GM21515 (cell line): ENCODE results near the gene CCDC102A.
"Not testable (repeated sequence)": the region's sequence is repeated elsewhere in the genome, so short reads cannot be mapped to it uniquely, and the experiment has no call there.

Source experiments
- ATAC-seq: cut with Tn5 transposase; IDR thresholded peaks from one replicate; pipeline ENCODE4 v1.9.1; 2021; ENCODE audit not compliant: unreplicated experiment

Gene CCDC102A

GRCh38 chr16:57503366-57503765 lies 33.0 kb downstream of the CCDC102A start:
- no peak for ATAC-seq

GRCh38 chr16:57502048-57502775 lies 34.2 kb downstream of the CCDC102A start:
- ATAC-seq = no peak

GRCh38 chr16:57501492-57501891 lies 34.9 kb downstream of the CCDC102A start:
- no peak for ATAC-seq

- no peak for ATAC-seq
Observed at GRCh38 chr16:57500578-57501111, 35.7 kb downstream of the CCDC102A start.

- not testable (repeated sequence) for ATAC-seq
Observed at GRCh38 chr16:57499941-57500340, 36.4 kb downstream of the CCDC102A start.

GRCh38 chr16:57498031-57498430 lies 38.3 kb downstream of the CCDC102A start:
- ATAC-seq = no peak

- no peak for ATAC-seq
Observed at GRCh38 chr16:57497121-57497520, 39.2 kb downstream of the CCDC102A start.

GRCh38 chr16:57493767-57494166 lies 42.6 kb downstream of the CCDC102A start:
- no peak for ATAC-seq

- no peak for ATAC-seq
Observed at GRCh38 chr16:57489229-57489628, 47.1 kb downstream of the CCDC102A start.

GRCh38 chr16:57486858-57487834 lies 49.2 kb downstream of the CCDC102A start:
- no peak for ATAC-seq

GRCh38 chr16:57485916-57486857 lies 50.2 kb downstream of the CCDC102A start, which contains the start of gene DOK4:
TSS of gene DOK4 (minus strand) at chr16:57486493. CDS start at chr16:57479507, 6,986 bp downstream.
- peak; percentile 77 for ATAC-seq

- ATAC-seq = no peak
Observed at GRCh38 chr16:57485091-57485915, 51.1 kb downstream of the CCDC102A start.

- no peak for ATAC-seq
Observed at GRCh38 chr16:57484515-57485005, 51.8 kb downstream of the CCDC102A start.

- no peak for ATAC-seq
Observed at GRCh38 chr16:57483725-57484514, 52.5 kb downstream of the CCDC102A start.

- ATAC-seq = no peak
Observed at GRCh38 chr16:57482845-57483545, 53.4 kb downstream of the CCDC102A start.

GRCh38 chr16:57481421-57481820 lies 55.0 kb downstream of the CCDC102A start:
- no peak for ATAC-seq

- no peak for ATAC-seq
Observed at GRCh38 chr16:57480754-57481230, 55.6 kb downstream of the CCDC102A start.
